Stimulated activated CD8-positive, alpha-beta memory T cell treated with anti-CD3 and anti-CD28 coated beads, Interleukin-15, amount 100 ng/mL, for 4 hours (primary cell): Measurements from ENCODE around the gene BICC1.

Source experiments
- DNase-seq, 2 donors: peaks; one replicate each; pipeline ENCODE4 v3.0.0-alpha.2; 2020; ENCODE audit warnings: low read depth in 2 of 2

The BICC1 gene

GRCh38 chr10:58701405-58702135, 188.9 kb downstream of the BICC1 start:
- DNase-seq = no peak

GRCh38 chr10:58704226-58704625, 191.6 kb downstream of the BICC1 start:
- DNase-seq = no peak

- no peak for DNase-seq
Observed at GRCh38 chr10:58704671-58705141, 192.0 kb downstream of the BICC1 start.

GRCh38 chr10:58706836-58707235, 194.2 kb downstream of the BICC1 start:
- no peak for DNase-seq

GRCh38 chr10:58712141-58712540, 199.5 kb downstream of the BICC1 start:
- no peak for DNase-seq

GRCh38 chr10:58712982-58713381, 200.3 kb downstream of the BICC1 start:
- no peak for DNase-seq

- DNase-seq = no peak
Observed at GRCh38 chr10:58714409-58714808, 201.7 kb downstream of the BICC1 start.

- DNase-seq = no peak
Observed at GRCh38 chr10:58715061-58715460, 202.4 kb downstream of the BICC1 start.

GRCh38 chr10:58718596-58718995, 205.9 kb downstream of the BICC1 start:
- DNase-seq = no peak

GRCh38 chr10:58721601-58722281, 209.1 kb downstream of the BICC1 start:
- DNase-seq = no peak

- no peak for DNase-seq
Observed at GRCh38 chr10:58723186-58723585, 210.5 kb downstream of the BICC1 start.

GRCh38 chr10:58723966-58724365, 211.3 kb downstream of the BICC1 start:
- DNase-seq = no peak

GRCh38 chr10:58724781-58725180, 212.1 kb downstream of the BICC1 start:
- DNase-seq = no peak

- DNase-seq = no peak
Observed at GRCh38 chr10:58725901-58726300, 213.2 kb downstream of the BICC1 start.

GRCh38 chr10:58727633-58728032, 215.0 kb downstream of the BICC1 start:
- no peak for DNase-seq

GRCh38 chr10:58731276-58731675, 218.6 kb downstream of the BICC1 start:
- DNase-seq = no peak

- DNase-seq = no peak
Observed at GRCh38 chr10:58733436-58733835, 220.8 kb downstream of the BICC1 start.

- DNase-seq = no peak
Observed at GRCh38 chr10:58734116-58734515, 221.4 kb downstream of the BICC1 start.

- no peak for DNase-seq
Observed at GRCh38 chr10:58734664-58735063, 222.0 kb downstream of the BICC1 start.

- DNase-seq = no peak
Observed at GRCh38 chr10:58735087-58735486, 222.4 kb downstream of the BICC1 start.

- DNase-seq = no peak
Observed at GRCh38 chr10:58740620-58741369, 228.1 kb downstream of the BICC1 start.

- no peak for DNase-seq
Observed at GRCh38 chr10:58741673-58742072, 229.0 kb downstream of the BICC1 start.

- no peak for DNase-seq
Observed at GRCh38 chr10:58742141-58742540, 229.5 kb downstream of the BICC1 start.
